Peyer's patch (tissue), 4 donors: ENCODE results near the gene AOC3. TPM values are rescaled to one million over a fixed set of nuclear protein-coding genes. Genes with fewer than 3 reads are reported as not detected.

Experiments used
- DNase-seq, 3 donors: peaks; one replicate each; pipeline ENCODE4 v3.0.0-alpha.2; 2017 to 2019
- H3K27ac ChIP-seq, 4 donors: fragments of 200-600 bp; sonication (generic); one replicate each; pipeline ENCODE4 v1.5.1; 2016 to 2019
- H3K27me3 ChIP-seq, 2 donors: fragments of 200-600 bp; sonication (generic); one replicate each; pipeline ENCODE4 v1.5.1; 2019
- H3K36me3 ChIP-seq, 3 donors: fragments of 200-600 bp; sonication (generic); one replicate each; pipeline ENCODE4 v1.5.1; 2016 to 2019
- H3K4me1 ChIP-seq, 4 donors: fragments of 200-600 bp; sonication (generic); one replicate each; pipeline ENCODE4 v1.5.1; 2016 to 2019
- H3K4me3 ChIP-seq, 4 donors: fragments of 200-600 bp; sonication (generic); 1 replicate in 3 of 4; 2 replicates in 1 of 4; pipeline ENCODE4 v1.5.1; 2016 to 2019; ENCODE audit warnings: mild to moderate bottlenecking in 1 of 4
- H3K9me3 ChIP-seq, 4 donors: fragments of 200-600 bp; sonication (generic); one replicate each; pipeline ENCODE4 v1.5.1; 2016 to 2019; ENCODE audit warnings: mild to moderate bottlenecking in 1 of 4
- CTCF ChIP-seq, 6 experiments: fragments of 450-650 bp in 4 of 6; fragments of 200-600 bp in 2 of 6; sonication (generic) in 1 of 6; IDR thresholded peaks; one replicate each; pipeline ENCODE4 v1.5.1; 2017 to 2019; ENCODE audit warnings: antibody characterized with exemption in 6 of 6, mild to moderate bottlenecking in 3 of 6, moderate library complexity in 1 of 6
- POLR2A ChIP-seq, 2 donors: fragments of 450-650 bp; IDR thresholded peaks; one replicate each; pipeline ENCODE4 v1.5.1; 2017; ENCODE audit warnings: antibody characterized with exemption in 2 of 2, mild to moderate bottlenecking in 2 of 2, moderate library complexity in 2 of 2
- total RNA-seq, 4 donors: library from RNA; depleted of rRNA; stranded (reverse); fragments of >200 nt; gene quantifications; one replicate each; pipeline ENCODE4 v1.1.0, GENCODE V29; 2016

The AOC3 gene
- 10 to 100 TPM in 1 of 4 donors, 1 to 10 TPM in 3; 3.3 to 11.4 (median 7.0) TPM for total RNA-seq

- Histone ChIP-seq H3K27ac (peak within 1 kb of the TSS in 3 of 4 donors; percentile 35 to 80 (median 76)), H3K4me1 (peaks cover 0 to 22% (median 0%) of the 10 kb centered on the region in 4 donors), H3K4me3 (peak within 1 kb of the TSS in 3 of 4 donors; percentile 12 to 43 (median 35)), H3K36me3 (no peaks in the 10 kb centered on the region), H3K27me3 (no peaks in the 10 kb centered on the region), H3K9me3 (no peaks in the 10 kb centered on the region)
- DNase-seq: peak in 1 of 3 donors; percentile 54
- TF ChIP-seq POLR2A (IDR thresholded peaks at IDR 0.05) (no peak), CTCF (IDR thresholded peaks at IDR 0.05) (no peak)
Observed at GRCh38 chr17:42850954-42851353, at the start of gene AOC3. AOC3 (plus strand) TSS chr17:42851199; CDS start chr17:42851344, 145 bp downstream.

GRCh38 chr17:42803074-42803883, 47.7 kb upstream of the AOC3 start:
- H3K27me3 ChIP-seq: no peaks in the 10 kb centered on the region
- DNase-seq: peak in 1 of 3 donors; percentile 21
- H3K36me3 ChIP-seq: no peaks in the 10 kb centered on the region
- no peak for TF ChIP-seq CTCF (IDR thresholded peaks at IDR 0.05)
- no peak for TF ChIP-seq POLR2A (IDR thresholded peaks at IDR 0.05)
- no peak overlapping the region for H3K27ac ChIP-seq
- no peak overlapping the region for H3K4me3 ChIP-seq
- H3K9me3 ChIP-seq: no peaks in the 10 kb centered on the region
- H3K4me1 ChIP-seq: peaks cover 0 to 28% (median 2%) of the 10 kb centered on the region in 4 donors

GRCh38 chr17:42804918-42805367, 46.1 kb upstream of the AOC3 start:
- peaks cover 0 to 8% (median 0%) of the 10 kb centered on the region in 3 donors for H3K36me3 ChIP-seq
- peak overlapping the region in 2 of 4 donors; percentile 15 to 72 for H3K27ac ChIP-seq
- H3K4me1 ChIP-seq: peaks cover 0 to 23% (median 0%) of the 10 kb centered on the region in 4 donors
- H3K9me3 ChIP-seq: no peaks in the 10 kb centered on the region
- no peaks in the 10 kb centered on the region for H3K27me3 ChIP-seq
- H3K4me3 ChIP-seq: no peak overlapping the region
- DNase-seq: peak in 1 of 3 donors; percentile 47
- TF ChIP-seq POLR2A (IDR thresholded peaks at IDR 0.05) (no peak), CTCF (IDR thresholded peaks at IDR 0.05) (no peak)

GRCh38 chr17:42806249-42806648, 44.8 kb upstream of the AOC3 start:
- H3K27ac ChIP-seq: peak overlapping the region in 2 of 4 donors; percentile 15 to 72
- H3K9me3 ChIP-seq: no peaks in the 10 kb centered on the region
- DNase-seq: peak in 1 of 3 donors; percentile 50
- TF ChIP-seq CTCF (IDR thresholded peaks at IDR 0.05) (no peak), POLR2A (IDR thresholded peaks at IDR 0.05) (no peak)
- peaks cover 0 to 23% (median 0%) of the 10 kb centered on the region in 4 donors for H3K4me1 ChIP-seq
- H3K27me3 ChIP-seq: no peaks in the 10 kb centered on the region
- H3K36me3 ChIP-seq: peaks cover 0 to 21% (median 0%) of the 10 kb centered on the region in 3 donors
- H3K4me3 ChIP-seq: no peak overlapping the region

- Histone ChIP-seq H3K27me3 (no peaks in the 10 kb centered on the region), H3K9me3 (no peaks in the 10 kb centered on the region), H3K4me3 (no peak overlapping the region), H3K4me1 (peaks cover 0 to 18% (median 0%) of the 10 kb centered on the region in 4 donors), H3K36me3 (peaks cover 0 to 48% (median 0%) of the 10 kb centered on the region in 3 donors), H3K27ac (peak overlapping the region in 1 of 4 donors; percentile 25)
- TF ChIP-seq CTCF (IDR thresholded peaks at IDR 0.05) (no peak), POLR2A (IDR thresholded peaks at IDR 0.05) (no peak)
- DNase-seq: no peak
Observed at GRCh38 chr17:42809250-42809649, 41.7 kb upstream of the AOC3 start.
